Stimulated activated naive B cell treated with anti-CD40 and anti-IgM and Interleukin-4, amounts not matched to agents 10 μg/mL and 1 μg/mL and 100 μg/mL, for 72 hours (primary cell): ENCODE data around the gene ZNF778.
"Not testable (repeated sequence)": the region's sequence is repeated elsewhere in the genome, so short reads cannot be mapped to it uniquely, and the experiment has no call there.

ENCODE experiments used
- ATAC-seq, 2 donors: fragments of 150-1000 bp; cut with Tn5 transposase; replicated peaks; 2 replicates each; pipeline ENCODE4 v1.10.0; 2021; ENCODE audit warnings: moderate library complexity in 1 of 2
- DNase-seq: peaks from one replicate; pipeline ENCODE4 v3.0.0; 2021
- H3K27ac Mint-ChIP-seq: one replicate; pipeline ENCODE4 v1.8.0; 2022; ENCODE audit warnings: mild to moderate bottlenecking, mixed read lengths
- H3K27me3 Mint-ChIP-seq, 2 donors: one replicate each; pipeline ENCODE4 v1.8.0; 2022; ENCODE audit warnings: mixed read lengths in 2 of 2
- H3K36me3 Mint-ChIP-seq, 2 donors: one replicate each; pipeline ENCODE4 v1.8.0; 2022; ENCODE audit warnings: mixed read lengths in 2 of 2, mild to moderate bottlenecking in 1 of 2
- H3K4me1 Mint-ChIP-seq, 2 donors: one replicate each; pipeline ENCODE4 v1.8.0; 2022; ENCODE audit warnings: mixed read lengths in 2 of 2, mild to moderate bottlenecking in 1 of 2
- H3K4me3 Mint-ChIP-seq, 2 donors: one replicate each; pipeline ENCODE4 v1.8.0; 2022; ENCODE audit warnings: mild to moderate bottlenecking in 2 of 2, mixed read lengths in 2 of 2, moderate library complexity in 1 of 2
- H3K9me3 Mint-ChIP-seq, 2 donors: one replicate each; pipeline ENCODE4 v1.8.0; 2022; ENCODE audit warnings: mixed read lengths in 2 of 2, mild to moderate bottlenecking in 1 of 2

The ZNF778 gene

DNA sequence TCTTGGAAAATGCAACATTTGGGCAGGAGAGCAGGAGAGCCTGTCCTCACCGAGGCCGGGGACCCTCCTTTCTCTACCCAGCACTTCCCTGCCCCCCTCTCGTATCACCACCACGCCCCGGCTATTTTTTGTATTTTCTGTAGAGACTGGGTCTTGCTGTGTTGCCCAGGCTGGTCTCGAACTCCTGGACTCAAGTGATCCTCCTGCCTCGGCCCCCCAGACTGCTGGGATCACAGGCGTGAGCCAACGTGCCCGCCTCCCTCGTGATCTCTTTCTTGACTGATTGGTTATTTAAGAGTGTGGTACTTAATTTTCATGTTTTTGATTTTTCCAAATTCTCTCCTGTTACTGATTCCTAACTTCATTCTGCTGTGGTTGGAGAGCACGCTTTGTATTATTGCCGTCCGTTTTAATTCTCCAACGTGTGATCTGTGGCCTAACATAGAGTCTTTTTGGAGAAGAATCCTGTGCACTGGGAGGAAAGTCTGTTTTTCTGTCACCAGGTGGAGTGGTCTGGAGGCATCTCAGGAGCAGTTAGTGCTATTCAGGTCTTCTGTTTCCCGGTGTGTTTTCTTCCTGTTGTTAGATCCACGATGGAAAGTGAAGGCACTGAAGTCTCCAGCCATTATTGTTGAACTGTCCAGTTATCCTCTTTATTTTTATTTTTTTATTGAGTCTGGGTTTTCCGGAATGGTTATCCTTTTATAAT, 40.4 kb downstream of the ZNF778 start:
- H3K9me3 Mint-ChIP-seq, result peaks cover 0 to 2% of the 10 kb centered on the region in 2 donors
- peaks cover 24 to 34% of the 10 kb centered on the region in 2 donors for H3K27me3 Mint-ChIP-seq
- peaks cover 19 to 27% of the 10 kb centered on the region in 2 donors for H3K4me1 Mint-ChIP-seq
- DNase-seq (no peak), ATAC-seq (no peak)
- H3K36me3 Mint-ChIP-seq, result peaks cover 9 to 15% of the 10 kb centered on the region in 2 donors
- H3K4me3 Mint-ChIP-seq, result peak overlapping the region; percentile 75 to 80
- peak overlapping the region; percentile 88 for H3K27ac Mint-ChIP-seq

GRCh38 chr16:89259901-89260300, 42.4 kb downstream of the ZNF778 start:
- H3K4me3 Mint-ChIP-seq, result not testable (repeated sequence)
- peaks cover 24 to 34% of the 10 kb centered on the region in 2 donors for H3K27me3 Mint-ChIP-seq
- peaks cover 20 to 30% of the 10 kb centered on the region in 2 donors for H3K36me3 Mint-ChIP-seq

GRCh38 chr16:89261691-89262563, 44.4 kb downstream of the ZNF778 start:
- Mint-ChIP-seq H3K4me3 (no peak overlapping the region), H3K27ac (peak overlapping the region; percentile 14), H3K9me3 (peaks cover 0 to 2% of the 10 kb centered on the region in 2 donors), H3K36me3 (peaks cover 34 to 44% of the 10 kb centered on the region in 2 donors), H3K27me3 (peaks cover 18 to 25% of the 10 kb centered on the region in 2 donors), H3K4me1 (peaks cover 14 to 15% of the 10 kb centered on the region in 2 donors)
- no peak for DNase-seq
- no peak for ATAC-seq

More at GRCh38 chr16:89259901-89260300, 42.4 kb downstream of the ZNF778 start:
- peaks cover 19 to 27% of the 10 kb centered on the region in 2 donors for H3K4me1 Mint-ChIP-seq
- not testable (repeated sequence) for H3K27ac Mint-ChIP-seq, DNase-seq, ATAC-seq, H3K9me3 Mint-ChIP-seq

DNA sequence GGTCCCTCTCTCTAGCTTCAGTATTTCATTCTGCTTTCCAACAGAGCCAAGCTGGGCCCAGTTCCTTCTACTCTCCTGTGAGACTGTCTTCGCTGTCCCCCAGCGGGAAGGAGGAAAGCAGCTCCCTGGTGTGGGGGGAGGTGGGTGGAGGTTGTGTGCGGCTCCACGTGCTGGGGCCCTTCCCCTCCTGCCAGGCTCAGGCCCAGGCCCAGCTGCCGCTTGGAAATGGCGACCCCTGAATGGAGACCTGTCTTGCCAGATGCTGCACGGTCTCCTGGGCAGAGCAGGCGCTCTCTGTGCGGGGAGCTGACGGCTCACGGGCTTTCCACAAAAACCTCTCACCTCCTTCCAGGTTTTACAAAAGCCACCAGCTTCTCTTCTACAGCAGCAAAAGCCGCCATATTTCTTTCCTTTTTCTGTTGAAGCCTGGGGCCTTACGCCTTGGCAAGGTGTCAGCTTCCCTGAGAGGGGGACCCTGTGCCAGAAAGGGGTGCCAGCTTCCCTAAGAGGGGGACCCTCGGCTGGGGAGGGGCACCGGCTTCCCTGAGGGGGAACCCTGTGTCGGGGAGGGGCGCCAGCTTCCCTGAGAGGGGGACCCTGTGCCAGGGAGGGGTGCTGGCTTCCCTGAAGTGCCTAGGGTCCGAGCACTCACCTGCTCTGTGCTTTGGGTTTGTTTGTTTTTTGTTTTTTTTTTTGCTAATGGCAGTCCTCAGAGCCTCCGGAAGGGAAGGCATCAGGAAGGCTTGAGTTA, 47.5 kb downstream of the ZNF778 start:
- Mint-ChIP-seq H3K27me3 (no peaks in the 10 kb centered on the region), H3K4me3 (no peak overlapping the region), H3K36me3 (peaks cover 40 to 58% of the 10 kb centered on the region in 2 donors), H3K27ac (peak overlapping the region; percentile 25), H3K9me3 (peaks cover 0 to 2% of the 10 kb centered on the region in 2 donors), H3K4me1 (peaks cover 0 to 5% of the 10 kb centered on the region in 2 donors)
- DNase-seq, result no peak
- ATAC-seq, result no peak

DNA sequence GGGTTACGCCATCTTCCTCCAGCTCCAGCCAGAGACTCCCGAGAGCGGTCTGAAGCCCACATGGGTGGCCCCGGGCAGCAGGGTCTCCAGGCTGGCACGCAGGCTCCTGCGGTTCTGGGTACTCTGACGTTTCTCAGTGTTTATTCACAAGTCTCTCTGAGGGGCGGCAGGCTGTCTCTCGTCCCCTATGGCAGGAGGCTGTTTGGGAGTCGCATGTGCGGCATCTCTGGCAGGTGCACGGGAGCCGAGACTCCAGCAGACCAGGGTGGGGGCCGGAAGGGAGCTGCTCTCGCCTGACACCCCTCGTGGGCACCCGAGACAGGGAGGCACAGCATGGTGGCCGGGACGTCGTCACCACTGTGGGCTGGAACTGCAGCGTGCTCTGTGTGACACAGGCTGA, 48.1 kb downstream of the ZNF778 start:
- peaks cover 44 to 62% of the 10 kb centered on the region in 2 donors for H3K36me3 Mint-ChIP-seq
- DNase-seq (no peak), ATAC-seq (no peak)
- H3K4me1 Mint-ChIP-seq, result peaks cover 0 to 5% of the 10 kb centered on the region in 2 donors
- peaks cover 0 to 2% of the 10 kb centered on the region in 2 donors for H3K9me3 Mint-ChIP-seq
- no peak overlapping the region for H3K4me3 Mint-ChIP-seq
- no peak overlapping the region for H3K27ac Mint-ChIP-seq
- no peaks in the 10 kb centered on the region for H3K27me3 Mint-ChIP-seq

GRCh38 chr16:89266521-89267134, 49.1 kb downstream of the ZNF778 start:
- Mint-ChIP-seq H3K4me1 (peaks cover 0 to 3% of the 10 kb centered on the region in 2 donors), H3K27ac (peak overlapping the region; percentile 65), H3K27me3 (no peaks in the 10 kb centered on the region), H3K9me3 (peaks cover 0 to 2% of the 10 kb centered on the region in 2 donors), H3K4me3 (no peak overlapping the region), H3K36me3 (peaks cover 49 to 69% of the 10 kb centered on the region in 2 donors)
- no peak for DNase-seq
- no peak for ATAC-seq

GRCh38 chr16:89267746-89268145, 50.2 kb downstream of the ZNF778 start:
- H3K9me3 Mint-ChIP-seq, H3K4me3 Mint-ChIP-seq, H3K27me3 Mint-ChIP-seq, DNase-seq, ATAC-seq, H3K27ac Mint-ChIP-seq, H3K4me1 Mint-ChIP-seq: not testable (repeated sequence)
- peaks cover 51 to 69% of the 10 kb centered on the region in 2 donors for H3K36me3 Mint-ChIP-seq

DNA sequence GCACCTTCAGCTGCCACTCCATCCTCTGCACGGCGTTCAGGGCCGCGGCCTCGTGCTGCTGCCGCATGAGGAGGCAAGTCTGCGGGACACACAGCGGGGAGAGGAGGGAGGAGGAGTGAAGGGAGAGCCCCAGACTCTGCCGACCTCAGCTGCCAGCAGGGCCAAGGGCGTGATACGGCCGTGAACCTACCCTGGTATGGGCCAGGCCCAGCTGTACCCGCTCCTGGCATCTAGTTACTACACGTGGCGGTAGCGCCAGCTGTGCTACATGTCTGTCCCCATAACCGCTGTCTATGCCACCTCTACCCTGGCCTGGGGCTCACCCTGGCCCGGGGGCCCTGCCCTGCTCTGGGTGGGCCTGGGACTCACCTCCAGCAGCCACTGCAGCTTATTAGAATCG, 51.1 kb downstream of the ZNF778 start:
- ATAC-seq, result no peak
- H3K4me3 Mint-ChIP-seq, result no peak overlapping the region
- H3K27ac Mint-ChIP-seq, result no peak overlapping the region
- no peaks in the 10 kb centered on the region for H3K9me3 Mint-ChIP-seq
- DNase-seq, result no peak
- peaks cover 55 to 72% of the 10 kb centered on the region in 2 donors for H3K36me3 Mint-ChIP-seq
- H3K27me3 Mint-ChIP-seq, result no peaks in the 10 kb centered on the region
- H3K4me1 Mint-ChIP-seq, result peaks cover 0 to 4% of the 10 kb centered on the region in 2 donors

DNA sequence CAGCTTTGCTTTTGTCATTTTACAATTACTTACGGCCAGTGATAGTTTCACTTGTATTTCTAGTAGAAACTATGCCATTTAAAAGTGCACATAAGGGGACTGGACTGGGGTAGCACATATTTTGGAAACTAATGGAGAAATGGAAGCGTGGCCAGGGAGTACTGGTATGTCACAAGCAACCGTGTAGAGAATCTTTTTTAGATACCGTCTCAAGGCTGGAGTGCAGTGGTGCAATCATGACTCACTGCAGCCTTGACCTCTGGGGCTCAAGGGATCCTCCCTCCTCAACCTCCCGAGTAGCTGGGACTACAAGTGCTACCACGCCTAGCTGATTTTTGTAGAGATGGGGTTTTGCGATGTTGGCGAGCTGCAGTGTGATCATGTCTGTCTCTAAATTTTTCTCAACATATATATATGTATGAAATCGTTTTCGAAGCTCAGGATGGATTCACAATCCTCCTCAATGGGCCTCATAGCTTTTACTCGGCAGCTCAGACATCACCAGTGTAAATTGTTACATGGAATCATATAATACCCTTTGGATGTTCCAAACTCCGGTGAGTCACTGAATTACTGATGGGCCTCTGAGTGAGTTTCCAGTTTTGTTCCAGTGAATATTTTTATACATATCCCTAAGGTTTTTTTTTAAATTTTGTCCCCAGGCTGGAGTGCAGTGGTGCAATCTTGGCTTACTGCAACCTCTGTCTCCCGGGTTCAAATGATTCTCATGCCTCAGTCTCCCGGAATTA, 51.7 kb downstream of the ZNF778 start:
- peaks cover 58 to 72% of the 10 kb centered on the region in 2 donors for H3K36me3 Mint-ChIP-seq

DNA sequence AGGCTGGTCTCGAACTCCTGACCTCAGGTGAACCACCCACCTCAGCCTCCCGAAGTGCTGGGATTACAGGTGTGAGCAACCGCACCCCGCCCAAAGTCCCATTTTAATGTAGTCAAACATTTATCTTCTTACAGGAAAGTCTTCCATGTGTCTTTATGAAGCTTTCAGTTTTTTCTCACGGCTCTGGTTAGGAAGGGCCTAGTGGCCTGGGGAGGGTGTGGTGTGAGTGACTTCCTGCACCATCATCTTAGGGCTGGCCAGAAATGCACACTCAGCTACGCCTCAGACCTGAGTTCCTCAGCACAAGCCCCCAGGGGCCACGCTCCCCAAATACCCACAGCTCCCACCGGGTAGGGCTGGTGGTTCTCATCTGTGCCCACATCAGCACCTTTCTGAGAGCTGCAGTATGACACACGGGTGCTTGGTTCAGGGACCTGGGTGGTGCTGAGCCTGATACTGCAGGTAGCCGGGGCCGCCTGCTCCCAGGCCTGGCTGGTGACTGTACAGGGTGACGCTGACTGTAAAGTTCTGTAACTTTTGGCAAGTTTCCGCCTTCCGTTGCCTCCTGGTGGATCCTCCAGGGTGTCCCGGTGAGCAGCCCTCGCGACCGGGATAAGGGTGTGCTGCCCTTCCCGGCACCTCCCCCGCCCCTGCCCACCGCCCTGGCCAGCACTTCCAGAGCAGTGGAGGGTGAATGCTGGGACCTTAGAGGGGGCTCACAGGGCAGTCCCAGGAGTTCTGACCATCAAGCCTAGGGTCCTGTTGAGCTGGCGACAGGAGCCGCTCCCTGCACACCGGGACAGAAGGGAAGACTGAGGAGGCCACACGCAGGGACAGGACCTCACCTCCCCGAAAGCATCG, 52.5 kb downstream of the ZNF778 start:
- Mint-ChIP-seq H3K4me1 (peaks cover 2 to 7% of the 10 kb centered on the region in 2 donors), H3K36me3 (peaks cover 58 to 68% of the 10 kb centered on the region in 2 donors), H3K9me3 (no peaks in the 10 kb centered on the region), H3K27ac (peak overlapping the region; percentile 9), H3K4me3 (no peak overlapping the region), H3K27me3 (no peaks in the 10 kb centered on the region)
- no peak for DNase-seq
- no peak for ATAC-seq

More for the DNA sequence above, 51.7 kb downstream of the ZNF778 start:
- DNase-seq (no peak), ATAC-seq (no peak)
- H3K27ac Mint-ChIP-seq, result no peak overlapping the region
- H3K9me3 Mint-ChIP-seq, result no peaks in the 10 kb centered on the region
- no peak overlapping the region for H3K4me3 Mint-ChIP-seq
- H3K27me3 Mint-ChIP-seq, result no peaks in the 10 kb centered on the region
- peaks cover 2 to 7% of the 10 kb centered on the region in 2 donors for H3K4me1 Mint-ChIP-seq

- ATAC-seq, result no peak
- H3K4me3 Mint-ChIP-seq, result no peak overlapping the region
- H3K27ac Mint-ChIP-seq, result peak overlapping the region; percentile 9
- H3K9me3 Mint-ChIP-seq, result no peaks in the 10 kb centered on the region
- H3K27me3 Mint-ChIP-seq, result no peaks in the 10 kb centered on the region
- peaks cover 56 to 68% of the 10 kb centered on the region in 2 donors for H3K36me3 Mint-ChIP-seq
- H3K4me1 Mint-ChIP-seq, result peaks cover 2 to 7% of the 10 kb centered on the region in 2 donors
- DNase-seq, result no peak
Measured at GRCh38 chr16:89270666-89271345, 53.3 kb downstream of the ZNF778 start.

- DNase-seq (no peak), ATAC-seq (no peak)
- Mint-ChIP-seq H3K4me3 (no peak overlapping the region), H3K9me3 (no peaks in the 10 kb centered on the region), H3K36me3 (peaks cover 49 to 65% of the 10 kb centered on the region in 2 donors), H3K4me1 (peaks cover 9 to 14% of the 10 kb centered on the region in 2 donors), H3K27me3 (no peaks in the 10 kb centered on the region), H3K27ac (no peak overlapping the region)
Measured at GRCh38 chr16:89272631-89273030, 55.1 kb downstream of the ZNF778 start.
